Endothelial cell of hepatic sinusoid (primary cell): Measurements from ENCODE around the gene RSU1.
"Not testable (repeated sequence)": the region's sequence is repeated elsewhere in the genome, so short reads cannot be mapped to it uniquely, and the experiment has no call there.

Experiments
- in situ Hi-C: cut with HindIII; loops from 2 replicates; pipeline ENCODE4 v1.10.0; 2017; ENCODE audit warnings: low sequenced_read_pairs

Gene RSU1

DNA sequence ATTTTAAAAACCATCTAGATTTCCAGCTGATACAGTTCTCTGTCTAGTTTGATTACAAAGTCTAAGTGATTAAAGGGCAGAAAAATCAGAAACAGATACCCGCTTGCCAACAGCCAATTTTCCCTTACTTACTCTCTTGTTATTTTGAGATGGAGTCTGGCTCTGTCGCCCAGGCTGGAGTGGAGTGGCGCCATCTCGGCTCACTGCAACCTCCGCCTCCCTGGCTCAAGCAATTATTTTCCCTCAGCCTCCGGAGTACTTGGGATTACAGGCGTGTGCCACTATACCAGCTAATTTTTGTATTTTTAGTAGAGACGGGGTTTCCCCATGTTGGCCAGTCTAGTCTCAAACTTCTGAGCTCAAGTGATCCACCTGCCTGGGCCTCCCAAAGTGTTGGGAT, 10.2 kb upstream of the RSU1 start:
- in situ Hi-C loops: not testable (repeated sequence)

DNA sequence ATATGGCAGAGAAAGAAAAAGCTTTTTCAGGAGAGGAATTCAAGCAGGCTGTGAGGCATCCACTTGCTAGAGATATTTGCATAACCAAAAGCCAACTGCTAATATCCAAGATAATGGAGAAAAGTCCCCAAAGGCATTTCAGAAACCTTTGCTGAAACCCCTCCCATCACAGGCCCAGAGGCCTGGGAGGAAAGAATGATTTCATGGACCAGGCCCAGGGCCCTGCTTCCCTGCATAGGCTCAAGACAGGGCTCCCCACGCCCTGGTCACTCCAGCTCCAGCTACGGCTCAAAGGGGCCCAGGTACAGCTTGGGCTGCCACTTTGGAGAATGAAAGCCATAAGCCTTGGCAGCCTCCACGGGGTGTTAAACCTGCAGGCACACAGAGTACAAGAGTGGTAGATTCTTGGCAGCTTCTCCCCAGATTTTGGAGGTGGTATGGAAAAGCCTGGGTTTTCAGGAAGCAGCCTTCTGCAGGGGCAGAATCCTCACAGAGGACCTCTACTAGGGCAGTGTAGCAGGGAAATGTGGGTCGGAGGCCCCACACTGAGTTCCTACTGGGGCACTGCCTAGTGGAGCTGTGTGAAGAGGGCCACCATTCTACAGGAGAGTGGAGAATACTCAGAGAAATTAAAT, 5.6 kb upstream of the RSU1 start:
- in situ Hi-C loops: loop anchor here (25.0 kb wide), 1 partner anchor 936 kb away; no protein-coding TSS in a partner anchor

DNA sequence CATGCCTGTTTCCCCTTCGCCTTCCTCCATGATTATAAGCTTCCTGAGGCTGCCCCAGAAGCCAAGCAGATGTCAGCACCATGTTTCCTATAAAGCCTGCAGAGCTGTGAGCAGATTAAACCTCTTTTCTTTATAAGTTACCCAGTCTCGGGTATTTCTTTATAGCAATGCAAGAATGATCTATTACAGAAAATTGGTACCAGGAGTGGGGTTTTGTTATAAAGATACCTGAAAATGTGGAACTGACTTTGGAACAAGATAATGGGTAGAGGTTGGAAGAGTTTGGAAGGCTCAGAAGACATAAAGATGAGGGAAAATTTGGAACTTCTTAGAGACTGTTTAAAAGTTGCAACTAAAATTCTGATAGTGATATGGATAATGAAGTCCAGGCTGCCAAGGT, 4.8 kb upstream of the RSU1 start:
- in situ Hi-C loops: loop anchor here (25.0 kb wide), 1 partner anchor 935 kb away; no protein-coding TSS in a partner anchor

DNA sequence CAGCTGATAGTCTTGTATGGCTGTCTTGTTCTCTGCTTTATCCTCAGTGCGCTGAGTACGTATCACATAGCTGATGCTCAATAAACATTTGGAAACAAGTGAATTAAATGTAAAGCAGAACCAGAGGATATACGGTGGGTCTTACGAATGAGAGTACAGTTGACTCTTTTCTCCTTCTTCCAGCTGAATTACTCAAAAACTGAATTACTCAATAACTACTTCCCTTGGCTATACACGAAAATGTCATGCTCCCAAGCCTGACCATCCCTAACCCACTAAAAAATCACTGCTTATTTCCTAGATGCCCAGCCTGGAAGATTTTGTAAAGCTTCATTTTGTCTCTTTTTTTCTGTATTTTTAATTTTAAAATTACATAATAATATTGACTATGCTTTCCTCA, 3.2 kb upstream of the RSU1 start:
- in situ Hi-C loops: loop anchor here (25.0 kb wide), 1 partner anchor 933 kb away; no protein-coding TSS in a partner anchor

DNA sequence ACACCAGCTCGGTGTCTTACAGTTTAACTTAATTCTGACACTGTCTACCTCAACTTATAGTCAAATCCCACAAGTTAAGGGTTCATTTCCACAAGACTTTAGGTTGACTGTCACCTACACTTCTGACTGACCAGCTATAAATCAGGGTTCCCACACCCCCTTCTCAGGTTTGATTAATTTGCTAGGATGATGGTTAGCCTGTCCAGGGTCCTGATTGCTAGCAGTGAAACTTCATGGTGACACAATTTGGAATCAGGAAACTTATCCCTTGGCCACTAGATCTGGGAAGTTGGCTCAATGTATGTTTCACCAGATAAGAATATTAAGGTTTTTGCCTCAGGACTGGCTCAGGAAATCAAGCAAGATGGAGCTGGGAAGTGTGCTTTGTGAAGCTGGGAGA, 2.8 kb upstream of the RSU1 start:
- in situ Hi-C loops: loop anchor here (25.0 kb wide), 1 partner anchor 933 kb away; no protein-coding TSS in a partner anchor

DNA sequence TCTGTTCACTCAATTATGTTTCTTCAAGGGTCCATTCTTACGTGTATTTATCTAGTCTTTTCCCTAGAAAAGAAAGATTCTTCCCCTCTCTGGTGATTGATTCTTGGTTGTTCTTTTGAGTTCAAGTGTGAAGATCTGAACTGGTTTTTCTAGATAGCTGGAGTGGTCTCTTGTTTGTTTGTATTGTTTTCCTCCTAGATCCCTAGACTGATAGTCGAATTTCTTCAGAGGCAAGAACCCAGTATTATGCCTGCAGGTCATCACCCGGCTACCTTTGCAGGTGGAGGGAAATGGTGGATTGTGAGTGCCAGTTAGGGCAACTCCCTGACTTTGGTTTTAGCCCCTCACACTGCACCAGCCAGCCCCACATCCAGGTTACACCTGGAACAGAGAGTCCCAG, 2.2 kb upstream of the RSU1 start:
- in situ Hi-C loops: loop anchor here (25.0 kb wide), 1 partner anchor 932 kb away; no protein-coding TSS in a partner anchor

DNA sequence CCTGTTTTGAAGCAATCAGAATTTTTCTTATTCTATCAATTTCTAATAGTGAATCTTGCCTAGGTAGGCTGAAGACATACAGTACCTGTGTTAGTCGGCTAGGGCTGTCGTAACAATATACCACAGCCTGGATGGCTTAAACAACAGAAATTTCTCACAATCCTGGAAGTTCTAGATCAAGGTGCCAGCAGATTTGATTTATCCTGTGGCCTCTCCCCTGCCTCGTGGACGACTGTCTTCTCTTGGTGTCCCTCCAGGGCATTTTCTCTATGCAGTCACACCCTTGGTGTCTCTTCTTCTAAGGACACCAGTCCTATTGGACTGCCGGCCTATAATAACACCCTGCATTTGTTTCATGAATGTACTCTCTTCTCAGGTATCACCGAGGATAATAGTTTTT, 1.8 kb upstream of the RSU1 start:
- in situ Hi-C loops: loop anchor here (25.0 kb wide), 1 partner anchor 932 kb away; no protein-coding TSS in a partner anchor

DNA sequence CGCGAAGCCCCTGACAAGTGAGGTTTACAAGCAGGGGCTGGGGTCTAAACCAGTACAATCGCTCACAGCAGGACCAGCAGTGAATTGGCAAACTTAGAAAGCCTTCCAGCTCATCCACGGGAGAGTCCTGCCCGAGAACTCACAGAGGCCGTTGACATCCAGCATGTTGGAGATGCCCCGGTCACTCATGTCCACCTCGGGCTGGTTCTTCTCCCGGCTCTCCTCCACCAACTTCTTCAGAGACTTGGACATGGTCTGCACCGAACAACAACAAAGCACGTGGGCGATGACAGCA, 447 bp downstream of the RSU1 start:
- in situ Hi-C loops: loop anchor here (25.0 kb wide), 1 partner anchor 929 kb away; no protein-coding TSS in a partner anchor

DNA sequence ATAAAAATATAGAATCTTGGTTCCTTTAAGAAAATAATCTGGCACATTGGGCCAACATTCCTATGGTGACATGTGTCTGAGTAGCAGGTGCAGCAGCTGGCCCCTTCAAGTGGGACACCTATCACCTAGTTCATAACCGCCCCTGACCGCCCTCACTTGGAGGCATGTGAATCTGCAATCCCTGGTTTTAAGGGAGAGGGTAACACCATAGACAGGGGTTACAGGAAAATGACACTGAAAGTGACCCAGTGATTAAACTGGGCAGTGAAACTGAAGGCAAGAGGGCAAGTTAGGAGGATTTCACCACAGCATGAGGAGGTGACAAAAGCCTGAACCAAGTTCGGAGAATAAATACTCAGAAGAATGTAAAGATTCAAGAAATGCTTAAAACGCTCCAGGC, 1.1 kb downstream of the RSU1 start:
- in situ Hi-C loops: loop anchor here (25.0 kb wide), 1 partner anchor 929 kb away; no protein-coding TSS in a partner anchor

DNA sequence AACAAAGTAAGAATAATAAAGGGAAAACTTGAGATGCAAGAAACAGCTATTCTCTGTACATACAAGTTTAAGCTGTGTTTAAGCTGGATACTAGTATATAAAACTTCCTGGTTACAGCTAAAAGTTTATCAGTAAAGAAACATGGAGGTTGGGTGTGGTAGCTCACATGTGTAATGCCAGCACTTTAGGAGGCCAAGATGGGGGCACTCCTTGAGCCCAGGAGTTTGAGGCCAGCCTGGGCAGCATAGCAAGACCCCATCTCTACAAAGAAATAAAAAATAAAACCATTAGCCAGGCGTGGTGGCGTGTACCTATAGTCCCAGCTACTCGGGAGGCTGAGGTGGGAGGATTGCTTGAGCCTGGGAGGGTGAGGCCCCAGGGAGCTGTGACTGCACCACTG, 3.2 kb downstream of the RSU1 start:
- in situ Hi-C loops: loop anchor here (25.0 kb wide), 1 partner anchor 927 kb away; no protein-coding TSS in a partner anchor

DNA sequence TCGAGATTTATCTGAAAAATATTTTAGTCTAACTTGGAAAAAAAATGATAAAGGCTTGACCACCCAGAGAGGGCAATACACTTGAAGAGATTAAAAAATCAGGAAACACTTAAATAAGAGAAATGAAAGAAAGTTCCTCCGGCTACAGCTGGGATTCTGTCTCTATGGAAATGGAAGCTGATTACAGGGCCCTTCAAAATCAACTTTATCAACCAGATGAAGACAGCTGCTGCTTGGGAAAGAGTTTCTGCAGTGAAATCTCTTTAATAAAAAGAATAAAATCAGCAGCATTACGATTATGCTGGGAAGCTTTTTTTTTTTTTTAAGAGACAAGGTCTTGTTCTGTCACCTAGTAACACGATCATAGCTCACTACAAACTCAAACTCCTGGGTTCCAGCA, 4.5 kb downstream of the RSU1 start:
- in situ Hi-C loops: loop anchor here (25.0 kb wide), 1 partner anchor 925 kb away; no protein-coding TSS in a partner anchor

DNA sequence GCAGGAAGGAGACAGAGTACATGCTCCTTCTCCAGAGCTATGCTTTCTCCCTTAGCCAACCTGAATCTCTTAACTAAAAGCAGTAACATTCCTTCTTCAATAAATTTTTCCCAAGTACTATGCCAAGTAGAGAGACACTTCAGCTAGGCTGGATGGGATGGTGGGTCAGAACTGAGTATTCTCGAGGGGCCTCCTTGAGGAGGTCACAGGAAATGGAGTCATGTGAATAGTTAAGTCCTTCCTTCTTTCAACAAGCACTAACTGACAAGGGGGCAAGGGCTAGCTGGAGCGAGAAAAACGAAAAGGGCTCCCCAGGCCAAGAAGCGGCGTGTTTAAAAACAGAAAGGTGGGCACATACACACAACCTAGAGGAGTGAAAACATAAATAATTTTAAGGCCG, 5.5 kb downstream of the RSU1 start:
- in situ Hi-C loops: loop anchor here (25.0 kb wide), 1 partner anchor 924 kb away; no protein-coding TSS in a partner anchor

DNA sequence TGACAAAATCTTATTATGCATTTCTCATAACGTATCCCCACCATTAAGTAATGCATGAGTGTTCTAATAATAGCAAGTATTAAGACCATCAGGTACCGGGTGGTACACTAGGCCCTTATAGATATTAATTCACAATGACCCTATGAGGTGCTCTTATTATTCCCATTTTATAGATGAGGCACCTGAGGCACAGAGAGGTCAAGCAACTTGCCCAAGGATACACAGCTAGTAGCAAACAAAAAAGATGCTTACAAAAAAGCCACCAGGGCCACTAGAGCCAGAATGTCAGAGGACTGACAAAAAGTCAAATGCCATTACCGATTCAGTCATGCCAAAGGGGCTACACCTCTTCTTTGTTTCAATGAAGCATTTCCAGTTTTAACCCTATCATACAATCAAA, 5.9 kb downstream of the RSU1 start:
- in situ Hi-C loops: loop anchor here (25.0 kb wide), 1 partner anchor 924 kb away; no protein-coding TSS in a partner anchor

DNA sequence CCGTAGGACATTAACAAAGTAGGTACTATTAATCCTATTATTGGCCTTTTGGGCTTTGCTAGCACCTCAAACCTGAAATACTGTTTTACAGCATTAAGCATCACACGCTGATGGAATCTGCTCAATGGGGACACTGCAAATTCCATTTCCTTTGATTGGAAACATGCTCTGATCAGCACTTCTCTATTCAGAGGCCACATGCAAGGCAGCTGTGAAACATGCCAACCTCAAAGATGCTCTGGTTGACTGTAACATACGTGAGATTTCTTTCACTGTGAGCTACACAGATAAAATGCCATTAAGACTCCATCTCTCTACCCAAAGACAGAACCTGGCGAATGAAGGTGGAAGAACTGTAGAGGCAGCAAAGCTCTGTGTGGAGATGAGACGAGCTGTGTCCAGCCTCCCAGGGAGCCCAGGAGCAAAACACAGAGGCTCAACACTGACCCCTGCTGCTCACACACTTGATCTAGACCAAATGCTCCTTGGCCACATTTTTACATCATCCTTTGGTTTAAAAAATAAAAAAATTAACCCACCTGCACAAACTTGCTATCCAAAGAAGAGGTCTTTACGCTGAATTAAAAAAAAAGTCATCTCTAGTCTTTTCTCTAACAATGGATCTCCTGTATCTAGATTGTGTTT, 8.0 kb downstream of the RSU1 start:
- in situ Hi-C loops: loop anchor here (25.0 kb wide), 1 partner anchor 922 kb away; no protein-coding TSS in a partner anchor

DNA sequence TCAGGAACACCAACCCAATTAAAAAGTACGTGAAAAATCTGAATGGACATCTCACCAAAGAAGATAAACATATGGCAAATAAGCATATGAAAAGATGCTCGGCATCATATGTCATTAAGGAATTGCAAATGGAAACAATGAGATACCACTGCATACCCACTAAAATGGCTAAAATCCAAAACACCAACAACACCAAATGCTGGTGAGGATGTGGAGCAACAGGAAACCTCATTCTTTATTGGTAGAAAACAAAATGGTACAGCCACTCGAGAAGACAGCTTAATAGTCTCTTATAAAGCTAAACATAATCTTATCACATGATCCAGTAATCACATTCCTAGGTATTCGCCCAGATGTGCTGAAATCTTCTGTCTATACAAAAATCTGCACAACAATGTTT, 13.1 kb downstream of the RSU1 start:
- in situ Hi-C loops: loop anchor here (25.0 kb wide), 1 partner anchor 917 kb away; no protein-coding TSS in a partner anchor

DNA sequence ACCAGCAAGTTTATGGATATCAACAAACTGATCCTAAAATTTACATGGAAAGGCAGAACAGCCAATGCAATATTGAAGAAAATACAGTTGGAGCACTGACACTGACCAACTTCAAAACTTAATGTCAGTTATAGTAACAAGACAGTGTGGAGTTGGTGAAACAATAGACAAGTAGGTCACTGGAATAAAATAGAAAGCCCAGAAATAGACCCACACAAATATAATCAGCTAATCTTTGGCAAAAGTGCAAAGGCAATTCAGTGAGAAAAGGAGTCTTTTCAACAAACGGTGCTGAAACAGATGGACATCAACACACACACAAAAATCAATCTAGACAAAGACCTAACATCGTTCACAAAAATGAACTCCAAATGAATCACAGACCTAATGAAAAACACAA, 13.8 kb downstream of the RSU1 start:
- in situ Hi-C loops: loop anchor here (25.0 kb wide), 1 partner anchor 916 kb away; no protein-coding TSS in a partner anchor

DNA sequence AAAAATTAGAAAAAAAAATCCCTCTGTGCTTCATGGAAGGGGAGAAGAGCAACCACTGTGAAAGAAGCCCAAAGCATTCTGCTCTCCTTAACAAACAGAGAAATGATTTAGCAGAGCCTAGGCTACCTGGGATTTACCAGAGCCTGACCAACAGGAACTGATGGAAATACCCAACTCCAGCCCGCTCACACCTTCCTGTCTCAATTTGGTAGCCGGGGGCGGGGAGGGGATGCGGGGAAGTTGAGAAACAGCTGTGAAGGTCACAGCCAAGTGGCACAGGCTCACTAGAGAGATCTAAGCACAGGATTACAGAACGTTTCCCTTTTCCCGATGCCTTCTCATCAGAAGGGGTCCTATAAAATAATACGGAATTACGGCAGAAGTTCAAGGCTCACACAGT, 17.6 kb downstream of the RSU1 start:
- in situ Hi-C loops: loop anchor here (25.0 kb wide), 1 partner anchor 912 kb away; no protein-coding TSS in a partner anchor

DNA sequence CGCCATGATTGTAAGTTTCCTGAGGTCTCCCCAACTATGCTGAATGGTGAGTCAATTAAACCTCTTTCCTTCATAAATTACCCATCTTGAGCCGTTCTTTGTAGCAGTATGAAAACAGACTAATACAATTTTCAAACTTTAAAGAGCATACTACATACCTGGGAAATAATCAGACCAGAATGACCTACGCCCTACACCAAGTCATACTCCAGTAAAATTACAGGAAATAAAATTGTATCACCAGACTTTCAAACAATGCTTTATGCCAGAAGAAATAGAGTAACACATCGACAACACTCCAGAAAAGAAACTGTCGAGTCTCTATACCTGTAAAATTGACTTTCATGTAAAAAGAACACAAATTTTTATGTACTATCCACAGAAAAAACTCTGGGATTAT, 18.7 kb downstream of the RSU1 start:
- in situ Hi-C loops: no loop called here

DNA sequence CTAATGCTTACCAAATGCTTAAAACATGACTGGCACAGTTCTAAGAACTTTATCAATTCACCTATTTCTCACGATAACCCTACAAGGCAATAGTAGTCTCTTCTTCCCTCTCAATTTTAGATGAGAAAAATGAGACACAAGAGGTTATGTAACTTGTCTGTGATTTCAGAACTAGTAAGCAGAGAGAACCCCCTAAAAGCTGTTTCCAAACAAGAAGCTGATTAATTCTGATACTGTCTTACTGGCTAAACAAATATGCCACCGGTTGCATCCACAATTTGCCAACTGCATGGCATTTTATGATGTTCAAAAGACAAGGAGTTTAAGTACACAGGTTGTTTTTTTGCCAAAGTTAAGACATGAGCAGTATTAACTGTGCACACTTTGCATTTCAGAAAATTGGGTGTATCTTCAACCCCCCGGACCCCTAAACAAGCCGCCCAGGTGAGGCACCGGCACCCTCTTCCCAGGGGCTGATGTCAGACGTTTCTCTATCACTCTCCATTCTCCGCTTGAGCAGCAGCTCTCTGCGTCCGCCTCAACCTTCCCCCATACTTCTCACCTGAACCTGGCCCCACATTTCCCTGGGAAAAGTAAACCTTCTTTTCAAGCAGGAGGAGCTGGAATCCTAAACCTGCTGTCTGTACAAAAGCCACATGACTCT, 21.7 kb downstream of the RSU1 start:
- in situ Hi-C loops: no loop called here

DNA sequence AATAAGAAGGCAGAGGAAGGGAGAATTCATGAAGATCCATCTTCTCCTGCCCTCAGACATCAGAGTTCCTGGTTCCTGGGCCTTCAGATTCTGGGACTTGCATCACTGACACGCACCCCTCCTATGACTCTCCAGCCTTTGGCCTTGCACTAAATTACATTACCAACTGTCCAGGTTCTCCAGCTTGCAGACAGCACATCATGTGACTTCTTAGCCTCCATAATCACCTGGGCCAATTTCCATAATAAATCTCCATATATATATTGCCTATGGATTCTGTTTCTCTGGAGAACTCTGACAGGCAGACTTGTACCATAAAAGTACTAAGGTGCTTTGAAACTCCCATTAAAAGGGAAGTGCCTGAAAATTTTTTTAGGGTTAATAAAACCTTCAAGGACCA, 23.2 kb downstream of the RSU1 start:
- in situ Hi-C loops: no loop called here

DNA sequence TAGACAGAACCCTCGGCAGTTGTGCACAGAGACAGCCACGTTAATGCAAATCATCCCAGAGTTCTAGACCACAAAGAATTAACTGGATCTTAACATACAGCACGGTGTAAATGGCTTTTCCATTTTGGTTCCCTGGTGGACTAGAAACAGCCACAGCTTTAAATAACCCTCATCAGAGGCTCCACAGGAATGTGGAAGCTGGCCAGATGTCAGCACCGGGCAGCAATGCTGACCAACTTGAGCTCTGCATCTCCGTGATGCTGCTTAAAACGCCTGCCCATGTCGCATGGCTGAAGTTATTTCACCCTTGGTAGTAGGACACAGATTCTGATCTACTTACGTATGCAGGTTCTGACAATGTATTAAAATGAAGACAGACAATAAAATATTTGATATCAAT, 24.5 kb downstream of the RSU1 start:
- in situ Hi-C loops: no loop called here
